Neuronal stem cell (in vitro differentiated cells): ENCODE data around the gene MYH7.
A peak's percentile ranks its signal among the peaks of the same experiment; 100 is the strongest.

ENCODE experiments used
- DNase-seq: peaks from one replicate; pipeline ENCODE4 v3.0.0-alpha.2; 2013; ENCODE audit warnings: low spot score
- H2AFZ ChIP-seq: one replicate; pipeline ENCODE4 v1.6.1; 2013; ENCODE audit warnings: mild to moderate bottlenecking, low read length, inconsistent platforms
- H2AK5ac ChIP-seq: 2 replicates; pipeline ENCODE4 v1.6.1; 2013; ENCODE audit warnings: low read depth, mild to moderate bottlenecking, inconsistent platforms, low read length, moderate library complexity, mixed read lengths
- H2BK120ac ChIP-seq: 2 replicates; pipeline ENCODE4 v1.6.1; 2013; ENCODE audit warnings: low read depth, mild to moderate bottlenecking, inconsistent platforms, low read length, moderate library complexity, mixed read lengths
- H2BK12ac ChIP-seq: one replicate; pipeline ENCODE4 v1.6.1; 2013; ENCODE audit warnings: low read length, inconsistent platforms
- H2BK15ac ChIP-seq: 2 replicates; pipeline ENCODE4 v1.6.1; 2013; ENCODE audit warnings: mild to moderate bottlenecking, low read length, inconsistent platforms, mixed read lengths
- H2BK5ac ChIP-seq: one replicate; pipeline ENCODE4 v1.6.1; 2013; ENCODE audit warnings: inconsistent platforms, mild to moderate bottlenecking, low read length, moderate library complexity
- H3K14ac ChIP-seq: one replicate; pipeline ENCODE4 v1.6.1; 2013; ENCODE audit warnings: low read length, inconsistent platforms
- H3K18ac ChIP-seq: 2 replicates; pipeline ENCODE4 v1.6.1; 2013; ENCODE audit warnings: low read length, inconsistent platforms
- H3K23ac ChIP-seq: 2 replicates; pipeline ENCODE4 v1.6.1; 2013; ENCODE audit warnings: low read depth, mild to moderate bottlenecking, mixed read lengths, low read length, inconsistent platforms; ENCODE audit not compliant: poor library complexity
- H3K27ac ChIP-seq: replicated peaks from 3 replicates; pipeline ENCODE4 v1.5.1; 2013; ENCODE audit warnings: low read length, inconsistent platforms
- H3K27me3 ChIP-seq, 3 experiments: 2 replicates each; pipeline ENCODE4 v1.6.1; 2013; ENCODE audit warnings: low read length in 3 of 3, mild to moderate bottlenecking in 2 of 3, inconsistent platforms in 1 of 3, low read depth in 1 of 3, mixed read lengths in 1 of 3, moderate library complexity in 1 of 3; ENCODE audit not compliant: control insufficient read depth in 3 of 3, insufficient read depth in 3 of 3
- H3K36me3 ChIP-seq, 2 donors: replicated peaks in 1 of 2; 2 replicates each; pipeline ENCODE4 v1.6.1; 2013; ENCODE audit warnings: low read length in 2 of 2; ENCODE audit not compliant: control insufficient read depth in 2 of 2, insufficient read depth in 2 of 2
- H3K4ac ChIP-seq: 2 replicates; pipeline ENCODE4 v1.6.1; 2013; ENCODE audit warnings: inconsistent platforms, mild to moderate bottlenecking, low read length, moderate library complexity
- H3K4me1 ChIP-seq, 2 donors: 1 replicate in 1 of 2; 2 replicates in 1 of 2; pipeline ENCODE4 v1.6.1; 2013; ENCODE audit warnings: low read length in 2 of 2, low read depth in 1 of 2; ENCODE audit not compliant: control insufficient read depth in 2 of 2, insufficient read depth in 1 of 2
- H3K4me2 ChIP-seq: one replicate; pipeline ENCODE4 v1.6.1; 2013; ENCODE audit warnings: mild to moderate bottlenecking, low read length, inconsistent platforms; ENCODE audit not compliant: insufficient read depth, poor library complexity, severe bottlenecking
- H3K4me3 ChIP-seq, 2 donors: 2 replicates each; pipeline ENCODE4 v1.5.1; 2013; ENCODE audit warnings: low read length in 2 of 2, mild to moderate bottlenecking in 2 of 2, inconsistent platforms in 1 of 2, moderate library complexity in 1 of 2
- H3K79me1 ChIP-seq: one replicate; pipeline ENCODE4 v1.6.1; 2013; ENCODE audit warnings: low read depth, mild to moderate bottlenecking, inconsistent platforms, low read length, moderate library complexity
- H3K9ac ChIP-seq: one replicate; pipeline ENCODE4 v1.6.1; 2013; ENCODE audit warnings: mild to moderate bottlenecking, low read depth, low read length, inconsistent platforms; ENCODE audit not compliant: poor library complexity
- H3K9me3 ChIP-seq, 2 donors: replicated peaks in 1 of 2; 2 replicates each; pipeline versions ENCODE3 to v1.6.1; 2013; ENCODE audit warnings: low read length in 2 of 2, mild to moderate bottlenecking in 2 of 2, inconsistent platforms in 1 of 2, low read depth in 1 of 2, mixed read lengths in 1 of 2, moderate library complexity in 1 of 2; ENCODE audit not compliant: control insufficient read depth in 2 of 2, insufficient read depth in 1 of 2
- H4K8ac ChIP-seq: one replicate; pipeline ENCODE4 v1.6.1; 2013; ENCODE audit warnings: low read depth, mild to moderate bottlenecking, inconsistent platforms, low read length, moderate library complexity
- H4K91ac ChIP-seq: one replicate; pipeline ENCODE4 v1.6.1; 2013; ENCODE audit warnings: low read length, low read depth, mild to moderate bottlenecking, inconsistent platforms; ENCODE audit not compliant: poor library complexity
- WGBS, 2 donors: extraction: QIAGEN DNeasy Blood & Tissue Kit; methylation state at CpG; one replicate each; pipeline ENCODE4 v1.1.7; 2013; ENCODE audit warnings: missing lambda C conversion rate in 2 of 2, mixed read lengths in 1 of 2; ENCODE audit not compliant: insufficient read length in 2 of 2, insufficient replicate concordance in 1 of 2; ENCODE audit errors: extremely low coverage in 2 of 2; 5-methylcytosine and 5-hydroxymethylcytosine counted together

Gene MYH7

GRCh38 chr14:23443411-23443812, 8.0 kb upstream of the MYH7 start:
- Histone ChIP-seq H3K36me3 (no peaks in the 10 kb centered on the region), H4K91ac (no peak overlapping the region), H3K4me2 (no peak overlapping the region), H3K4me3 (no peak overlapping the region), H3K23ac (no peak overlapping the region), H3K27ac (no peak overlapping the region), H3K9ac (no peak overlapping the region), H2BK12ac (no peak overlapping the region), H3K14ac (no peak overlapping the region), H3K4ac (no peak overlapping the region), H3K18ac (no peak overlapping the region), H3K4me1 (peaks cover 18 to 28% of the 10 kb centered on the region in 2 donors), H3K79me1 (no peaks in the 10 kb centered on the region), H3K9me3 (no peaks in the 10 kb centered on the region), H4K8ac (no peak overlapping the region), H2BK15ac (peak overlapping the region; percentile 23), H2BK120ac (no peak overlapping the region), H2BK5ac (no peak overlapping the region), H3K27me3 (peaks cover 0 to 15% (median 0%) of the 10 kb centered on the region in 3 experiments), H2AK5ac (no peak overlapping the region), H2AFZ (peak overlapping the region; percentile 78)
- no peak for DNase-seq
- WGBS, 2 donors: no CpG with 5 or more reads among the region's 11 CpGs

- DNase-seq: no peak
Observed at GRCh38 chr14:23442721-23443356, 7.4 kb upstream of the MYH7 start.

GRCh38 chr14:23441076-23441475, 5.6 kb upstream of the MYH7 start:
- H2BK12ac ChIP-seq: no peak overlapping the region
- H4K91ac ChIP-seq: no peak overlapping the region
- H3K9ac ChIP-seq: no peak overlapping the region
- H2BK15ac ChIP-seq: no peak overlapping the region
- no peak overlapping the region for H3K4me2 ChIP-seq
- no peak overlapping the region for H2BK5ac ChIP-seq
- H3K4me1 ChIP-seq: peaks cover 41 to 52% of the 10 kb centered on the region in 2 donors
- H3K79me1 ChIP-seq: no peaks in the 10 kb centered on the region
- peaks cover 0 to under 1% (median 0%) of the 10 kb centered on the region in 3 experiments for H3K27me3 ChIP-seq
- no peak overlapping the region for H3K27ac ChIP-seq
- no peak overlapping the region for H3K18ac ChIP-seq
- no peak overlapping the region for H2BK120ac ChIP-seq
- no peaks in the 10 kb centered on the region for H3K36me3 ChIP-seq
- H2AK5ac ChIP-seq: no peak overlapping the region
- peak overlapping the region; percentile 63 for H2AFZ ChIP-seq
- no peaks in the 10 kb centered on the region for H3K9me3 ChIP-seq
- no peak overlapping the region for H3K4ac ChIP-seq
- H3K23ac ChIP-seq: no peak overlapping the region
- no CpG with 5 or more reads among the region's 1 CpG for WGBS, 2 donors
- H4K8ac ChIP-seq: no peak overlapping the region
- DNase-seq: no peak
- H3K4me3 ChIP-seq: no peak overlapping the region
- H3K14ac ChIP-seq: no peak overlapping the region

More at GRCh38 chr14:23442721-23443356, 7.4 kb upstream of the MYH7 start:
- Histone ChIP-seq H3K4me2 (no peak overlapping the region), H2AFZ (peak overlapping the region; percentile 78), H2BK5ac (peak overlapping the region; percentile 56), H3K27me3 (peaks cover 0 to 11% (median 0%) of the 10 kb centered on the region in 3 experiments), H3K14ac (no peak overlapping the region), H2BK12ac (peak overlapping the region; percentile 85), H3K4ac (peak overlapping the region; percentile 37), H3K79me1 (no peaks in the 10 kb centered on the region), H4K91ac (no peak overlapping the region), H3K9ac (no peak overlapping the region), H2AK5ac (peak overlapping the region; percentile 57), H3K4me3 (no peak overlapping the region), H3K27ac (no peak overlapping the region), H2BK15ac (peak overlapping the region; percentile 23), H4K8ac (no peak overlapping the region), H3K23ac (no peak overlapping the region), H3K4me1 (peaks cover 23 to 34% of the 10 kb centered on the region in 2 donors), H3K9me3 (no peaks in the 10 kb centered on the region), H2BK120ac (peak overlapping the region; percentile 69), H3K36me3 (no peaks in the 10 kb centered on the region), H3K18ac (peak overlapping the region; percentile 73)
- no CpG with 5 or more reads among the region's 9 CpGs for WGBS, 2 donors

- Histone ChIP-seq H4K8ac (no peak overlapping the region), H3K9ac (no peak overlapping the region), H4K91ac (peak overlapping the region; percentile 90), H3K36me3 (no peaks in the 10 kb centered on the region), H3K14ac (peak overlapping the region; percentile 3), H3K27ac (peak overlapping the region; percentile 81), H2BK15ac (peak overlapping the region; percentile 81), H3K18ac (peak overlapping the region; percentile 92), H3K4me2 (no peak overlapping the region), H3K4me1 (peaks cover 51 to 64% of the 10 kb centered on the region in 2 donors), H2BK5ac (peak overlapping the region; percentile 59), H3K23ac (no peak overlapping the region), H3K4ac (peak overlapping the region; percentile 39), H3K27me3 (no peaks in the 10 kb centered on the region), H2AFZ (peak overlapping the region; percentile 91), H2BK120ac (peak overlapping the region; percentile 22), H3K79me1 (peaks cover 2% of the 10 kb centered on the region), H2AK5ac (peak overlapping the region; percentile 92), H3K9me3 (no peaks in the 10 kb centered on the region), H2BK12ac (peak overlapping the region; percentile 97), H3K4me3 (no peak overlapping the region)
- DNase-seq: no peak
- no CpG with 5 or more reads among the region's 6 CpGs for WGBS, 2 donors
Observed at GRCh38 chr14:23439107-23439835, 3.8 kb upstream of the MYH7 start.
